ENCODE data around the gene NOP9.
"Not testable (repeated sequence)": the region's sequence is repeated elsewhere in the genome, so short reads cannot be mapped to it uniquely, and the experiment has no call there.

The NOP9 gene

DNA sequence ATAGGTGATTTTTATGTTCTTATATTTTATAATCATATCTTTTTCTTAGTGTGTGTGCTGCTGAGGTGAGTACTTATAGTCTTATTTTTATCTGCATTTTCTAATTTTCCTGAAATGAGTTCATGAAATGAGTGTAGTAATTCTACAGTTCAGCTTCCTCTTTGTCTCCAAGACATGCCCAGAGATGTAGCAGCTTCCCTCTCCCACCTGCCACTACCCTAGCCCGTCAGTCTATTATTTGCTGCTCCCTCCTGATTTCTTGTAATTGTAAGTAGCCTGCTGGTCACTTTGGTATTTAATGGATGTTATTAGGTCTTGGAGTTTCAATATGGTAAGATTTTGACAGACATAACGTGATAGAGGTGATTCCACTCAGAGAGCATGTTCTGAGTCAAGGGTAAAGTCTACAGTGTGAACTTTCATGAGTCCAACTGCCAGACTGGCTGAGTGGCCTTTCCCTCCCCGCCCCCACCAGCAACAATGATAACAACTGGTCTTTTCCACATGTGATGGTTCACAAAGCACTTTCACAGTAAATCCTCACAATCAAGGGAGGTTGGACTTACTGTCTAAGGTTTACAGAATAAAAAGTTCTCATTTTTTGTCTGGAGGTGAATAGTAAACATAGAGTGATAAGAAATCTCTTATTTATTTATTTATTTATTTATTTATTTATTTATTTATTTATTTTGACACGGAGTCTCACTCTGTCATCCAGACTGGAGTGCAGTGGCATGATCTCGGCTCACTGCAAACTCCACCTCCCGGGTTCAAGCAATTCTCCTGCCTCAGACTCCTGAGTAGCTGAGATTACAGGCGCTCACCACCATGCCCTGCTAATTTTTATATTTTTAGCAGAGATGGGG, 44.4 kb downstream of the NOP9 start:
- TF ChIP-seq, protein P1, sequence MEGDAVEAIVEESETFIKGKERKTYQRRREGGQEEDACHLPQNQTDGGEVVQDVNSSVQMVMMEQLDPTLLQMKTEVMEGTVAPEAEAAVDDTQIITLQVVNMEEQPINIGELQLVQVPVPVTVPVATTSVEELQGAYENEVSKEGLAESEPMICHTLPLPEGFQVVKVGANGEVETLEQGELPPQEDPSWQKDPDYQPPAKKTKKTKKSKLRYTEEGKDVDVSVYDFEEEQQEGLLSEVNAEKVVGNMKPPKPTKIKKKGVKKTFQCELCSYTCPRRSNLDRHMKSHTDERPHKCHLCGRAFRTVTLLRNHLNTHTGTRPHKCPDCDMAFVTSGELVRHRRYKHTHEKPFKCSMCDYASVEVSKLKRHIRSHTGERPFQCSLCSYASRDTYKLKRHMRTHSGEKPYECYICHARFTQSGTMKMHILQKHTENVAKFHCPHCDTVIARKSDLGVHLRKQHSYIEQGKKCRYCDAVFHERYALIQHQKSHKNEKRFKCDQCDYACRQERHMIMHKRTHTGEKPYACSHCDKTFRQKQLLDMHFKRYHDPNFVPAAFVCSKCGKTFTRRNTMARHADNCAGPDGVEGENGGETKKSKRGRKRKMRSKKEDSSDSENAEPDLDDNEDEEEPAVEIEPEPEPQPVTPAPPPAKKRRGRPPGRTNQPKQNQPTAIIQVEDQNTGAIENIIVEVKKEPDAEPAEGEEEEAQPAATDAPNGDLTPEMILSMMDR (conservative IDR thresholded peaks at IDR 0.05; ENCODE audit: low read length): no peak
- no peak overlapping the region for H3K4me3 ChIP-seq (ENCODE audit: low read length)
- no peak for DNase-seq (ENCODE audit: low read depth)

DNA sequence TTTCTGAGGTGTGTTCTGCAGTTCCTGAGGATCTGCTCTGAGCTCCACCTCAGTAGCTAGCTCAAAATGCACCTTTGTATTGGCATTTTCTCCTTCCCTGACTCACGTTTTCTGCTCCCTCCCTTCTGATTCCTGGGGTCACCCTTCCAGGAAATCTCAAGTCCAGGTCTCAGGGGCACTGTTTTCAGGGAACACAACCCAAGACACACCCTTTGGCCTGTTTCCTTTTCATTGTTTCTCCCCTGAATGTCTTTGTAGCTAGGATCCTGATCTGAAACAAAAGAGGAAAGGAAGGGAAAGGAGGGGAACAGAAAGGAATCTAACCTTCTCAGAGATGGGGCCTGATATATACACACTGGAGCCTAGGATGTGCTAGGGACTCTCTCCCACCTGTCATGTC, 47.5 kb downstream of the NOP9 start:
- TF ChIP-seq, protein P1 (conservative IDR thresholded peaks at IDR 0.05; ENCODE audit: low read length): no peak
- no peak for DNase-seq (ENCODE audit: low read depth)
- no peak overlapping the region for H3K4me3 ChIP-seq (ENCODE audit: low read length)

DNA sequence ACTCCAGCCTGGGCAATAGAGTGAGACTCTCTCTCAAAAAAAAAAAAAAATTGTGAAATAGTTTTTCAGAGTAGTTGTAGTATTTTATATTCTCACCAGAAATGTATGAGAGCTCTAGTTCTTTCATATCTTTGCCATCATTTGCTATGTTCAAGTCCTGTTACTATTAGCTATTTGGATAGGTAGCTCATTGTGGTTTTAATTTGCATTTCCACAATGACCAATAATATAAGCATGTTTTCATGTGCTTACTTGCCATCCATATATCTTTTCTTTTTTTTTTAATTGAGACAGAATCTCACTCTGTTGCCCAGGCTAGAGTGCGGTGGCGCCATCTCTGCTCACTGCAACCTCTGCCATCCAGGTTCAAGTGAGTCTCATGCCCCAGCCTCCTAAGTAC, 48.5 kb downstream of the NOP9 start:
- H3K4me3 ChIP-seq (ENCODE audit: low read length): no peak overlapping the region
- TF ChIP-seq, protein P1 (conservative IDR thresholded peaks at IDR 0.05; ENCODE audit: low read length): no peak
- no peak for DNase-seq (ENCODE audit: low read depth)

DNA sequence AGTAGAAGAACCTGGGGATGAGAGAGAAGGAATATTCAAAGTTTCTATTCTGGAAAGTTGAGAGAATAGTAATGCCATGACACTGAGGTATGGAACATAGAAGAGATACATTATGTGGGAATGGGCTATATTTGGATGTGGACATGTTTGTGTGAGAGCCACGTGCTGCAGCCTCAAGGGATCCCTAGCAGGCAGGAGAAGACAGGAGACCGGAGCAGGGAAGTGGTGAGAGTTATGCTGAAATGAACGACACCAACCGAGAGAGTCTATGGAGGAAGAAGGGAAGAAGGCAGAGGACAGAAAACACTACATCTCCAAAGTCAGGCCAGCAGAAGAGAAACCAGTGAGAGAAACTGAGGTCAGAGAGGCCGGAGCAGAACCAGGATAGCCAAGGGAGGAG, 50.1 kb downstream of the NOP9 start:
- no peak for DNase-seq (ENCODE audit: low read depth)
- TF ChIP-seq, protein P1 (conservative IDR thresholded peaks at IDR 0.05; ENCODE audit: low read length): no peak
- H3K4me3 ChIP-seq (ENCODE audit: low read length): no peak overlapping the region

DNA sequence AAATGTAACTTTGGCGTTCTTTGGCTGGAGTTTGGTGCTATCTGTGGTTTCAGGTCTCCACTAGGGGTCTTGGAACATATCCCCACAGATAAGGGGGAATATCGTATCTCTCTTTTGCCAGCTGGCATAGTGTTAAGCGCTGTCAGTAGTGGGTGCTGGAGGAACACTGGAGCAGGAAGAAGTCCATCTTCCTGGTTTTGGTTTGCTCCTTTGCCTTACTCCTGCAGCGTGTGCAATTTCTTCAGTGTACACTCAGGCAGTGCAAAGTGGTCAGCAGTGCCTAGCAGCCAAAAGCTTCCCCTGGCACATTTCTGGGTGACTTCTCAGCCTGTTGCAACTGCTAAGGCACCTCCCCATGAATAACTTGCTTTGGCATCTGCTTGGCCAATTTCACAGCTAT, 51.9 kb downstream of the NOP9 start:
- peak; percentile 69 for DNase-seq (ENCODE audit: low read depth)
- no peak overlapping the region for H3K4me3 ChIP-seq (ENCODE audit: low read length)
- TF ChIP-seq, protein P1 (conservative IDR thresholded peaks at IDR 0.05; ENCODE audit: low read length): no peak; the same call in 1 of the 2 replicates

DNA sequence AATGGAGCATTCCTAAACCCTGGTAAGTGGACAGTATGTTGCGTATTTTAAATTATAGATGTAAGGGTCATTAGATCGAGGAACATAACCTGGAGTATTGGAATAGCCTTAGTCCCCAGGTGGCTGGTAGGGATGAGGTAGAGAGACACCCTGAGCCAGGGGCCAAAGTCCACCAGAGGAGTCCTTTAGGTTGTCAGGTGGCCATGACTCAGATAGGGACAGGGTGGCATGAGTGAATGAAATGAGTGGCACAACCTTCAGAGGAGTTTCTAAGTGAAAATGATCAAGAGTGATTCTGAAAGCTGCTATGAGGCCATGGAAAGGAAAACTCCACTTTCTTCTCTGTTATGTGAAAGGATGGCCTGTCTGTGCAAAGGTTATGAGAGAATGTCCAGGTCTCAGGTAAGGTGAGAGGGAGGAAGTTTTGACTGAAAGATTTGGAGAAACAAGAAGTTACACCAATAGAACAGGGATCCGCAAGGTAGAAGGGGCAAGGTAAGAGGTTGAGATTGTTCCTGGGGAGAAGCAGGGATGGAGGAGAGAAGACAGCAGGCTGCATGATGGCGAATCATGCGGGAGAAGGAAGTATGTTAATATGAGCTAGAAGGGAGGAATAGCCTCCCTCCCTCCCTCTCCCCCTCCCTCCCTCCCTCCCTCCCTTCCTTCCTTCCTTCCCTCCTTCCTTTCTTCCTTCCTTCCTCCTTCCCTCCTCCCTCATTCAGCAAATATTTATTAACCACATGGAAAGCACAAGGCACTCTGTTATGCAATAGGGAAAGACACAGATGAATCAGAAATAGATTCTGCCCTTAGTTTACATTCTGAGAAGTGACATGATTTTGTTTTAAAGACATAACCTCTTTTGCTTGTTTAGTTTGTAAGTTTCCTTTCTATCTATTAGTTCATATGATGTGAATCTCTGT, 54.2 kb downstream of the NOP9 start:
- no peak overlapping the region for H3K4me3 ChIP-seq (ENCODE audit: low read length)
- DNase-seq (ENCODE audit: low read depth): peak; percentile 69
- TF ChIP-seq, protein P1 (conservative IDR thresholded peaks at IDR 0.05; ENCODE audit: low read length): no peak

- DNase-seq (ENCODE audit: low read depth); H3K4me3 ChIP-seq (ENCODE audit: low read length): not testable (repeated sequence)
Observed at GRCh38 chr14:24354482-24354825, 54.8 kb downstream of the NOP9 start.
